Neural cell (in vitro differentiated cells): ENCODE data around the gene ENTPD1.
"Not testable (repeated sequence)": the region's sequence is repeated elsewhere in the genome, so short reads cannot be mapped to it uniquely, and the experiment has no call there.

Experiments
- CTCF ChIP-seq: fragments of 450-650 bp; IDR thresholded peaks from 2 replicates; pipeline ENCODE4 v1.5.1; 2014; ENCODE audit warnings: antibody characterized with exemption, mild to moderate bottlenecking, moderate library complexity; ENCODE audit not compliant: poor library complexity, severe bottlenecking
- POLR2AphosphoS5 ChIP-seq: IDR thresholded peaks from 2 replicates; pipeline ENCODE4 v1.6.1; 2012
- REST ChIP-seq: IDR thresholded peaks from 2 replicates; pipeline ENCODE4 v1.6.1; 2012; ENCODE audit warnings: borderline replicate concordance

GRCh38 chr10:95732907-95733306 lies 23.1 kb upstream of the ENTPD1 start:
- TF ChIP-seq CTCF, POLR2AphosphoS5, REST: not testable (repeated sequence)
